K562 (cell line): Measurements from ENCODE around the gene TMED10. TPM values are rescaled to one million over a fixed set of nuclear protein-coding genes. Genes with fewer than 3 reads are reported as not detected.

Source experiments
- ATAC-seq: fragments of 200-7000 bp; cut with Tn5 transposase; 3 replicates; pipeline ENCODE4 v1.9.1; 2020; ENCODE audit warnings: moderate library complexity
- BruUV-seq: library from RNA; stranded (reverse); fragments of 400-500 nt; replicated peaks from 2 replicates; lab custom pipeline; 2021; lab: Mats Ljungman, UMichigan
- CTCF ChIA-PET: fragments of 300-600 bp; formaldehyde crosslinking; extraction: SDS; loops from one replicate; lab custom pipeline; 2021; ENCODE audit warnings: low intra/inter-chr PET ratio; lab: Yijun Ruan, JAX
- POLR2A ChIA-PET: fragments of 300-600, 350-650 bp; sonication (Branson Sonifier 250); formaldehyde crosslinking; extraction: SDS; loops from one replicate; lab custom pipeline; 2021; ENCODE audit warnings: antibody characterized with exemption, inconsistent platforms; lab: Yijun Ruan, JAX
- DNase-seq, 4 experiments: peaks; one replicate each; pipeline versions ENCODE4 v3.0.0 to v3.0.0-alpha.2; 2011 to 2018; ENCODE audit warnings: low spot score in 3 of 4, mixed read lengths in 3 of 4; ENCODE audit errors: extremely low read depth in 1 of 4
- FAIRE-seq: peaks from 2 replicates; lab custom pipeline; 2011; peaks lifted over from hg19 to GRCh38; lab: Jason Lieb, UNC
- H2AFZ ChIP-seq: 2 replicates; pipeline ENCODE4 v1.6.0; 2011; ENCODE audit warnings: low read depth, low read length, control low read depth, inconsistent platforms
- H3K27ac ChIP-seq: fragments of 200-600 bp; 3 replicates; pipeline ENCODE4 v1.8.0; 2011; ENCODE audit warnings: low read depth, mild to moderate bottlenecking, control low read depth, inconsistent platforms, low read length, moderate library complexity, mixed read lengths; ENCODE audit errors: extremely low read depth
- H3K27me3 ChIP-seq, 2 experiments: fragments of 300-600 bp in 1 of 2; 2 replicates in 1 of 2; 3 replicates in 1 of 2; pipeline versions ENCODE4 v1.6.0 to v1.8.0; 2011; ENCODE audit warnings: inconsistent platforms in 2 of 2, low read length in 2 of 2, mild to moderate bottlenecking in 1 of 2, mixed read lengths in 1 of 2, moderate library complexity in 1 of 2; ENCODE audit not compliant: control insufficient read depth in 2 of 2, insufficient read depth in 2 of 2
- H3K36me3 ChIP-seq: fragments of 300-600 bp; 3 replicates; pipeline ENCODE4 v1.8.0; 2011; ENCODE audit warnings: mild to moderate bottlenecking, low read length, inconsistent platforms; ENCODE audit not compliant: control insufficient read depth, insufficient read depth
- H3K4me1 ChIP-seq, 2 experiments: fragments of 200-600 bp in 1 of 2; replicated peaks in 1 of 2; 2 replicates in 1 of 2; 3 replicates in 1 of 2; pipeline versions ENCODE4 v1.5.1 to v1.8.0; 2011; ENCODE audit warnings: inconsistent platforms in 2 of 2, low read length in 2 of 2, mild to moderate bottlenecking in 1 of 2, mixed read lengths in 1 of 2, moderate library complexity in 1 of 2; ENCODE audit not compliant: control insufficient read depth in 2 of 2, insufficient read depth in 2 of 2
- H3K4me2 ChIP-seq: 2 replicates; pipeline ENCODE4 v1.6.1; 2011; ENCODE audit warnings: low read length, control low read depth, inconsistent platforms, mixed read lengths; ENCODE audit not compliant: insufficient read depth
- H3K4me3 ChIP-seq: fragments of 200-600 bp; sonication (generic), shearing (Covaris generic); 2 replicates; pipeline ENCODE4 v1.5.1; 2016; ENCODE audit warnings: control low read depth, inconsistent platforms
- H3K79me2 ChIP-seq: fragments of 200-600 bp; 3 replicates; pipeline ENCODE4 v1.8.0; 2011; ENCODE audit warnings: low read length, inconsistent platforms; ENCODE audit not compliant: control insufficient read depth, insufficient read depth
- H3K9ac ChIP-seq, 2 experiments: 2 replicates each; pipeline versions ENCODE4 v1.6.0 to v1.6.1; 2011; ENCODE audit warnings: low read depth in 2 of 2, low read length in 2 of 2, control low read depth in 1 of 2, inconsistent platforms in 1 of 2, mild to moderate bottlenecking in 1 of 2, mixed read lengths in 1 of 2; ENCODE audit not compliant: insufficient read depth in 1 of 2
- H3K9me1 ChIP-seq: one replicate; pipeline ENCODE4 v1.6.0; 2011; ENCODE audit warnings: inconsistent platforms, mild to moderate bottlenecking, low read length, moderate library complexity; ENCODE audit not compliant: control insufficient read depth, insufficient read depth
- H3K9me3 ChIP-seq: replicated peaks from 2 replicates; pipeline ENCODE4 v1.5.1; 2011; ENCODE audit warnings: low read depth, low read length, inconsistent platforms; ENCODE audit not compliant: control insufficient read depth, insufficient read depth
- H4K20me1 ChIP-seq: replicated peaks from 2 replicates; pipeline ENCODE4 v1.6.1; 2011; ENCODE audit warnings: low read length, inconsistent platforms, mixed read lengths; ENCODE audit not compliant: control insufficient read depth, insufficient read depth
- AFF4 ChIP-seq: sonication (generic); formaldehyde crosslinking; IDR thresholded peaks from 2 replicates; pipeline ENCODE4 v1.8.0; 2023; ENCODE audit warnings: mild to moderate bottlenecking, missing genetic modification reagents
- ARNT ChIP-seq, 2 experiments: fragments of 450-650 bp; IDR thresholded peaks; 2 replicates each; pipeline ENCODE4 v1.6.1; 2016; ENCODE audit warnings: mild to moderate bottlenecking in 1 of 2
- CHD1 ChIP-seq: fragments of 200-600 bp; sonication (generic); IDR thresholded peaks from one replicate; pipeline ENCODE4 v1.6.1; 2012; ENCODE audit warnings: mild to moderate bottlenecking, moderate library complexity, low read length, inconsistent platforms
- FOSL1 ChIP-seq: fragments of 200-800 bp; sonication (Bioruptor generic); conservative IDR thresholded peaks from 2 replicates; pipeline ENCODE4 v1.6.1; 2016; ENCODE audit warnings: missing genetic modification characterization, missing compliant biosample characterization
- NFATC3 ChIP-seq: fragments of 450-650 bp; IDR thresholded peaks from 2 replicates; pipeline ENCODE4 v1.6.1; 2017; ENCODE audit warnings: mild to moderate bottlenecking
- SUPT5H ChIP-seq: fragments of 450-650 bp; IDR thresholded peaks from 2 replicates; pipeline ENCODE4 v1.6.1; 2016
- U2AF2 ChIP-seq: fragments of 200-400 bp; formaldehyde crosslinking; optimal IDR thresholded peaks from 2 replicates; pipeline ENCODE3; 2017; ENCODE audit warnings: low read depth, mild to moderate bottlenecking, low read length
- ZBED1 ChIP-seq: IDR thresholded peaks from 2 replicates; pipeline ENCODE4 v1.6.1; 2014
- ZNF282 ChIP-seq: sonication (generic); formaldehyde crosslinking; IDR thresholded peaks from 2 replicates; pipeline ENCODE4 v1.8.1; 2023; ENCODE audit warnings: missing genetic modification reagents
- ZNF347 ChIP-seq: fragments of 450-650 bp; formaldehyde crosslinking; IDR thresholded peaks from 2 replicates; pipeline ENCODE4 v1.4.0; 2020; ENCODE audit warnings: low read depth, mild to moderate bottlenecking, moderate library complexity
- WGBS: fragments of 100-300 bp; shearing (Covaris generic); methylation state at CpG from one replicate; pipeline ENCODE4 v1.1.6; 2016; ENCODE audit warnings: low coverage, mixed read lengths; ENCODE audit not compliant: insufficient coverage; ENCODE audit errors: missing lambda C conversion rate; 5-methylcytosine and 5-hydroxymethylcytosine counted together
- in situ Hi-C: fragments of 300-500 bp; cut with MboI; formaldehyde crosslinking; loops from 4 replicates; pipeline ENCODE4 v1.15.0; 2018; ENCODE audit warnings: inconsistent platforms, mixed read lengths
- intact Hi-C: fragments of 100-400 bp; cut with micrococcal nuclease; formaldehyde crosslinking; loops from 2 replicates; pipeline ENCODE4 v1.14.2; 2022
- polyA plus RNA-seq, 8 experiments: library from polyadenylated mRNA; depleted of rRNA in 4 of 8; stranded (reverse) in 5 of 8; unstranded in 3 of 8; fragments of >200 nt; fragmentation: Nextera tagmentation in 2 of 8; fragmentation: Illumina TruSeq in 1 of 8; extraction: Ambion mirVana in 2 of 8; extraction: Trizol in 1 of 8; gene quantifications; 2 replicates each; pipeline versions ENCODE4 v1.2.1 to v1.2.3, GENCODE V29; 2011 to 2014; ENCODE audit warnings: inconsistent platforms in 1 of 8, missing spikeins in 1 of 8
- total RNA-seq, 7 experiments: library from RNA; depleted of rRNA in 6 of 7; stranded (reverse); fragments of >200 nt in 6 of 7; fragmentation: Illumina TruSeq in 2 of 7; extraction: Trizol in 2 of 7; gene quantifications; 2 replicates each; pipeline versions ENCODE4 v1.2.1 to v1.2.3, GENCODE V29; 2011 to 2021; ENCODE audit warnings: low replicate concordance in 1 of 7
- TF ChIP-seq, protein P1 (sequence below): sonication (generic); formaldehyde crosslinking; IDR thresholded peaks from 2 replicates; pipeline ENCODE4 v1.8.1; 2023; ENCODE audit warnings: mild to moderate bottlenecking, missing genetic modification reagents, moderate library complexity
- TF ChIP-seq, protein P2 (sequence below), 3 experiments: fragments of 200-800 bp in 1 of 3; sonication (Bioruptor generic) in 1 of 3; sonication (generic) in 1 of 3; formaldehyde crosslinking in 1 of 3; IDR thresholded peaks; 2 replicates each; pipeline versions ENCODE4 v1.6.1 to v1.8.0; 2016 to 2022; ENCODE audit warnings: mild to moderate bottlenecking in 2 of 3, missing compliant biosample characterization in 2 of 3, missing genetic modification characterization in 2 of 3, missing genetic modification reagents in 1 of 3
- TF ChIP-seq, protein P3 (sequence below): fragments of 200-800 bp; sonication (Bioruptor generic); IDR thresholded peaks from 2 replicates; pipeline ENCODE4 v1.6.1; 2017; ENCODE audit warnings: missing genetic modification characterization, missing compliant biosample characterization

TMED10 gene
- total and polyA plus RNA-seq, 9 of the 15 experiments (the other 6 are each of a cell fraction or from before 2014, with no cell fraction given), result 62.2 to 233 (median 124) TPM

DNA sequence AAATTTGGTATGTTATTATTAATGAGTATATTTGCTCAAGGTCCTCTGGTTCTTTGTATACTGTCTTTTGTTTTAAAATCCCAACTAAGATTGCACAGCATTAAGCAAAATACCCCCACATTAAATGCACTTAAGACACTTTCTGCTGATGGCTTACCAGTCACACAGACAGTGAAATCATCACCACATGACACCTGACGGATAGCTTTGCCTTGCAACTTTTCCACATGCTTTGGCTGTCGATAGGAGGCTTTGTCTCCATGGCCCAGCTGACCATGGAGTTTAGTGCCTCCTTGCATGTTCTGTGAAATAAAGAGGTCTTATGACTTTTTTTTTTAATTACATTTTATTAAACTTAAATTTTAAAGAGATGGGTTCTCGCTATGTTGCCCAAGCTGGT, 69.2 kb downstream of the TMED10 start (continued):
- TF ChIP-seq, protein P1, sequence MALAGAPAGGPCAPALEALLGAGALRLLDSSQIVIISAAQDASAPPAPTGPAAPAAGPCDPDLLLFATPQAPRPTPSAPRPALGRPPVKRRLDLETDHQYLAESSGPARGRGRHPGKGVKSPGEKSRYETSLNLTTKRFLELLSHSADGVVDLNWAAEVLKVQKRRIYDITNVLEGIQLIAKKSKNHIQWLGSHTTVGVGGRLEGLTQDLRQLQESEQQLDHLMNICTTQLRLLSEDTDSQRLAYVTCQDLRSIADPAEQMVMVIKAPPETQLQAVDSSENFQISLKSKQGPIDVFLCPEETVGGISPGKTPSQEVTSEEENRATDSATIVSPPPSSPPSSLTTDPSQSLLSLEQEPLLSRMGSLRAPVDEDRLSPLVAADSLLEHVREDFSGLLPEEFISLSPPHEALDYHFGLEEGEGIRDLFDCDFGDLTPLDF (CRISPR knock-in tag), result no peak
- no peak for TF ChIP-seq U2AF2
- no peak for TF ChIP-seq FOSL1 (tag)
- TF ChIP-seq AFF4 (CRISPR knock-in tag), result no peak

- H3K4me1 ChIP-seq, result no peaks in the 10 kb centered on the region
- CTCF ChIA-PET, result no interaction called here
- POLR2A ChIA-PET, result interaction anchor here (0.7 to 1.1 kb wide), 3 partner anchors 9 to 312 kb away, joined by 3 read pairs; no protein-coding TSS in a partner anchor
- no peaks in the 10 kb centered on the region for H3K79me2 ChIP-seq
- no peaks in the 10 kb centered on the region for H4K20me1 ChIP-seq
- H3K9ac ChIP-seq, result no peak overlapping the region
- no peak for DNase-seq
- H3K9me1 ChIP-seq, result no peaks in the 10 kb centered on the region
- FAIRE-seq, result no peak
- WGBS, result 48% methylated on average over 4 of the region's 4 CpGs
- no peak overlapping the region for H3K4me3 ChIP-seq
- H3K4me2 ChIP-seq, result no peak overlapping the region
- H3K27ac ChIP-seq, result no peak overlapping the region
- no TSS peak for BruUV-seq
- in situ Hi-C loops, result no loop called here
- intact Hi-C loops, result no loop called here
- no peaks in the 10 kb centered on the region for H3K9me3 ChIP-seq
- no peak overlapping the region for H2AFZ ChIP-seq
- H3K36me3 ChIP-seq, result peaks cover 39% of the 10 kb centered on the region
- H3K27me3 ChIP-seq, result no peaks in the 10 kb centered on the region
- ATAC-seq, result no peak
- TF ChIP-seq NFATC3, result no peak
- TF ChIP-seq ZNF282 (CRISPR knock-in tag), result no peak
- TF ChIP-seq ZNF347, result no peak
- TF ChIP-seq, protein P2, sequence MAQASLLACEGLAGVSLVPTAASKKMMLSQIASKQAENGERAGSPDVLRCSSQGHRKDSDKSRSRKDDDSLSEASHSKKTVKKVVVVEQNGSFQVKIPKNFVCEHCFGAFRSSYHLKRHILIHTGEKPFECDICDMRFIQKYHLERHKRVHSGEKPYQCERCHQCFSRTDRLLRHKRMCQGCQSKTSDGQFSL (CRISPR knock-in tag; IDR thresholded peaks at IDR 0.05), result no peak
- TF ChIP-seq, protein P2 (tag; IDR thresholded peaks at IDR 0.05), result no peak
- TF ChIP-seq, protein P3, sequence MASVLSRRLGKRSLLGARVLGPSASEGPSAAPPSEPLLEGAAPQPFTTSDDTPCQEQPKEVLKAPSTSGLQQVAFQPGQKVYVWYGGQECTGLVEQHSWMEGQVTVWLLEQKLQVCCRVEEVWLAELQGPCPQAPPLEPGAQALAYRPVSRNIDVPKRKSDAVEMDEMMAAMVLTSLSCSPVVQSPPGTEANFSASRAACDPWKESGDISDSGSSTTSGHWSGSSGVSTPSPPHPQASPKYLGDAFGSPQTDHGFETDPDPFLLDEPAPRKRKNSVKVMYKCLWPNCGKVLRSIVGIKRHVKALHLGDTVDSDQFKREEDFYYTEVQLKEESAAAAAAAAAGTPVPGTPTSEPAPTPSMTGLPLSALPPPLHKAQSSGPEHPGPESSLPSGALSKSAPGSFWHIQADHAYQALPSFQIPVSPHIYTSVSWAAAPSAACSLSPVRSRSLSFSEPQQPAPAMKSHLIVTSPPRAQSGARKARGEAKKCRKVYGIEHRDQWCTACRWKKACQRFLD, result no peak
- TF ChIP-seq ARNT (IDR thresholded peaks at IDR 0.05), result no peak
- TF ChIP-seq CHD1, result no peak
- no peak for TF ChIP-seq SUPT5H
- no peak for TF ChIP-seq ZBED1
Measured at GRCh38 chr14:75101491-75101890, 74.9 kb downstream of the TMED10 start.
